ENCODE data around the gene PLLP. TPM values are rescaled to one million over a fixed set of nuclear protein-coding genes. Genes with fewer than 3 reads are reported as not detected.

Gene PLLP
- total RNA-seq, 1 donor from 2014 or later = 34.3 TPM

GRCh38 chr16:57257455-57258070 lies 26.9 kb downstream of the PLLP start:
- no peak for DNase-seq (ENCODE audit: low spot score)

GRCh38 chr16:57256601-57257395 lies 27.7 kb downstream of the PLLP start:
- DNase-seq (ENCODE audit: low spot score) = no peak

- no peak for DNase-seq (ENCODE audit: low spot score)
Observed at GRCh38 chr16:57255686-57256415, 28.6 kb downstream of the PLLP start.

- no peak for DNase-seq (ENCODE audit: low spot score)
Observed at GRCh38 chr16:57253466-57253865, 31.0 kb downstream of the PLLP start.

- DNase-seq (ENCODE audit: low spot score) = no peak
Observed at GRCh38 chr16:57252148-57252721, 32.2 kb downstream of the PLLP start.

GRCh38 chr16:57251352-57251751 lies 33.1 kb downstream of the PLLP start:
- no peak for DNase-seq (ENCODE audit: low spot score)

GRCh38 chr16:57245472-57246113 lies 38.9 kb downstream of the PLLP start:
- DNase-seq (ENCODE audit: low spot score) = no peak

- peak; percentile 98 for DNase-seq (ENCODE audit: low spot score)
Observed at GRCh38 chr16:57244767-57245471, 39.6 kb downstream of the PLLP start, which contains the start of gene ARL2BP. TSS of gene ARL2BP (plus strand) at chr16:57245259. CDS start at chr16:57245368, 109 bp downstream.

- no peak for DNase-seq (ENCODE audit: low spot score)
Observed at GRCh38 chr16:57244463-57244766, 40.1 kb downstream of the PLLP start.

- no peak for DNase-seq (ENCODE audit: low spot score)
Observed at GRCh38 chr16:57242650-57243049, 41.8 kb downstream of the PLLP start.

- DNase-seq (ENCODE audit: low spot score) = no peak
Observed at GRCh38 chr16:57240851-57241250, 43.6 kb downstream of the PLLP start.

GRCh38 chr16:57239107-57239506 lies 45.4 kb downstream of the PLLP start:
- no peak for DNase-seq (ENCODE audit: low spot score)

GRCh38 chr16:57238682-57239081 lies 45.8 kb downstream of the PLLP start:
- no peak for DNase-seq (ENCODE audit: low spot score)

GRCh38 chr16:57236022-57236350 lies 48.5 kb downstream of the PLLP start:
- DNase-seq (ENCODE audit: low spot score) = no peak

- no peak for DNase-seq (ENCODE audit: low spot score)
Observed at GRCh38 chr16:57235128-57236021, 49.1 kb downstream of the PLLP start.

GRCh38 chr16:57234707-57235092 lies 49.8 kb downstream of the PLLP start:
- no peak for DNase-seq (ENCODE audit: low spot score)

GRCh38 chr16:57233944-57234706 lies 50.3 kb downstream of the PLLP start:
- DNase-seq (ENCODE audit: low spot score) = no peak

- no peak for DNase-seq (ENCODE audit: low spot score)
Observed at GRCh38 chr16:57231821-57232350, 52.6 kb downstream of the PLLP start.

GRCh38 chr16:57229079-57229478 lies 55.4 kb downstream of the PLLP start:
- DNase-seq (ENCODE audit: low spot score) = no peak

Data from ureter (tissue), 1 donor.